D721Med (cell line): ENCODE measurements around the gene WFS1.

ENCODE experiments used
- DNase-seq: peaks from one replicate; pipeline ENCODE4 v3.0.0; 2011; ENCODE audit warnings: low spot score; ENCODE audit not compliant: insufficient read length
- FAIRE-seq: peaks from 2 replicates; lab custom pipeline; 2011; peaks lifted over from hg19 to GRCh38; lab: Jason Lieb, UNC
- CTCF ChIP-seq: IDR thresholded peaks from 2 replicates; pipeline ENCODE4 v1.5.1; 2012; ENCODE audit warnings: mild to moderate bottlenecking, control low read depth; ENCODE audit not compliant: insufficient read depth; ENCODE audit errors: missing control alignments

The WFS1 gene

GRCh38 chr4:6269616-6270511 lies at the start of gene WFS1:
TSS of gene WFS1 (plus strand) at chr4:6269850. CDS start at chr4:6277456, 7,606 bp downstream.
- TF ChIP-seq CTCF = no peak
- no peak for FAIRE-seq

GRCh38 chr4:6221301-6221850 lies 48.3 kb upstream of the WFS1 start:
- DNase-seq = no peak
- FAIRE-seq = no peak
- TF ChIP-seq CTCF = no peak

More at GRCh38 chr4:6269616-6270511, at the start of gene WFS1:
- DNase-seq = peak; percentile 100

- FAIRE-seq (no peak), DNase-seq (no peak)
- TF ChIP-seq CTCF = no peak
Observed at GRCh38 chr4:6221851-6222760, 47.5 kb upstream of the WFS1 start.

GRCh38 chr4:6222761-6223292 lies 46.8 kb upstream of the WFS1 start:
- DNase-seq (no peak), FAIRE-seq (no peak)
- TF ChIP-seq CTCF = no peak

- DNase-seq (no peak), FAIRE-seq (no peak)
- no peak for TF ChIP-seq CTCF
Observed at GRCh38 chr4:6224735-6225134, 44.9 kb upstream of the WFS1 start.

GRCh38 chr4:6225469-6225868 lies 44.2 kb upstream of the WFS1 start:
- DNase-seq (no peak), FAIRE-seq (no peak)
- no peak for TF ChIP-seq CTCF
